Adrenal gland (tissue), 5 donors: ENCODE measurements around the gene AUTS2.

Experiments
- POLR2A ChIP-seq, 2 donors: fragments of 450-650 bp; IDR thresholded peaks; one replicate each; pipeline ENCODE4 v1.6.1; 2017; ENCODE audit warnings: antibody characterized with exemption in 2 of 2, mild to moderate bottlenecking in 2 of 2, moderate library complexity in 1 of 2
- TF ChIP-seq, protein P1 (sequence below), 6 experiments: fragments of 450-650 bp in 4 of 6; fragments of 200-600 bp in 2 of 6; sonication (generic) in 1 of 6; IDR thresholded peaks; 1 replicate in 5 of 6; 2 replicates in 1 of 6; pipeline versions ENCODE4 v1.5.1 to v1.8.0; 2016 to 2021; ENCODE audit warnings: antibody characterized with exemption in 6 of 6, mild to moderate bottlenecking in 2 of 6, moderate library complexity in 1 of 6
- donor health status: DM: no; HTN: no; CAD: no.

DNA sequence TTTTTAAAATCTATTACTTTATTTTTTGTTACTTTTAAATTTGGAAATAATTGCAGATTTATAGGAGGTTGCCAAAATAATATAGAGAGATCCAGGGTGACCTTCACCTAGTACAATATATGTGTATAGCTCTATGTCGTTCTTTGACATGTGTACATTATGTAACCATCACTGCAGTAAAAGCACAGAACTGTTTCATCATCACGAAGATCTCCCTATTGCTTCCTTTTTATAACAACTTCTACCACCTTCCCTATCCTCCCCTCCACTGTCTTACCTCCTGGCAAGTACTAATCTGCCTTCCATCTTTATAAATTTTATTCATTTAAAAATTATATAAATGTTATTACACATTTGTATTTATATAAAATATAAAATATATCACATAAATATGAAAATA is 251.0 kb downstream of the AUTS2 start:
- TF ChIP-seq, protein P1, sequence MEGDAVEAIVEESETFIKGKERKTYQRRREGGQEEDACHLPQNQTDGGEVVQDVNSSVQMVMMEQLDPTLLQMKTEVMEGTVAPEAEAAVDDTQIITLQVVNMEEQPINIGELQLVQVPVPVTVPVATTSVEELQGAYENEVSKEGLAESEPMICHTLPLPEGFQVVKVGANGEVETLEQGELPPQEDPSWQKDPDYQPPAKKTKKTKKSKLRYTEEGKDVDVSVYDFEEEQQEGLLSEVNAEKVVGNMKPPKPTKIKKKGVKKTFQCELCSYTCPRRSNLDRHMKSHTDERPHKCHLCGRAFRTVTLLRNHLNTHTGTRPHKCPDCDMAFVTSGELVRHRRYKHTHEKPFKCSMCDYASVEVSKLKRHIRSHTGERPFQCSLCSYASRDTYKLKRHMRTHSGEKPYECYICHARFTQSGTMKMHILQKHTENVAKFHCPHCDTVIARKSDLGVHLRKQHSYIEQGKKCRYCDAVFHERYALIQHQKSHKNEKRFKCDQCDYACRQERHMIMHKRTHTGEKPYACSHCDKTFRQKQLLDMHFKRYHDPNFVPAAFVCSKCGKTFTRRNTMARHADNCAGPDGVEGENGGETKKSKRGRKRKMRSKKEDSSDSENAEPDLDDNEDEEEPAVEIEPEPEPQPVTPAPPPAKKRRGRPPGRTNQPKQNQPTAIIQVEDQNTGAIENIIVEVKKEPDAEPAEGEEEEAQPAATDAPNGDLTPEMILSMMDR (IDR thresholded peaks at IDR 0.05), result no peak
- no peak for TF ChIP-seq POLR2A (IDR thresholded peaks at IDR 0.05)
